Measurements from ENCODE around the gene RDX.

Gene RDX

GRCh38 chr11:110289472-110289871 lies 6.9 kb downstream of the RDX start:
- no peak for TF ChIP-seq CTCF (IDR thresholded peaks at IDR 0.05; ENCODE audit: low read length)
- TF ChIP-seq EZH2 (IDR thresholded peaks at IDR 0.05; ENCODE audit: borderline replicate concordance, low read length) = no peak
- H3K36me3 ChIP-seq (ENCODE audit: insufficient read depth, low read length) = peaks cover 2% of the 10 kb centered on the region; the same call in 1 of the 2 replicates
- H3K4me2 ChIP-seq (ENCODE audit: low read length) = no peak overlapping the region
- peaks cover 50% of the 10 kb centered on the region for H3K4me1 ChIP-seq (ENCODE audit: insufficient read depth, low read length, severe bottlenecking)
- no peak overlapping the region for H2AFZ ChIP-seq (ENCODE audit: low read length)
- H3K4me3 ChIP-seq (ENCODE audit: low read depth, low read length, poor library complexity, severe bottlenecking) = no peak overlapping the region
- H3K27ac ChIP-seq (ENCODE audit: low read depth, low read length, poor library complexity, severe bottlenecking) = no peak overlapping the region
- no peaks in the 10 kb centered on the region; the same call in 1 of the 2 replicates for H4K20me1 ChIP-seq (ENCODE audit: insufficient read depth, low read length)
- 0 out of 2 replicates have a peak, but pooled peaks cover 4% of the 10 kb centered on the region for H3F3A ChIP-seq (ENCODE audit: insufficient read depth, low read length)
- H3K9me3 ChIP-seq (ENCODE audit: low read length) = no peaks in the 10 kb centered on the region
- no peaks in the 10 kb centered on the region for H3K9me2 ChIP-seq (ENCODE audit: low read depth, low read length)
- no peak overlapping the region for H3K9ac ChIP-seq (ENCODE audit: low read length)
- H3K79me2 ChIP-seq (ENCODE audit: insufficient read depth, low read length) = peaks cover 94% of the 10 kb centered on the region
- H3K27me3 ChIP-seq (ENCODE audit: insufficient read depth, low read length) = no peaks in the 10 kb centered on the region

DNA sequence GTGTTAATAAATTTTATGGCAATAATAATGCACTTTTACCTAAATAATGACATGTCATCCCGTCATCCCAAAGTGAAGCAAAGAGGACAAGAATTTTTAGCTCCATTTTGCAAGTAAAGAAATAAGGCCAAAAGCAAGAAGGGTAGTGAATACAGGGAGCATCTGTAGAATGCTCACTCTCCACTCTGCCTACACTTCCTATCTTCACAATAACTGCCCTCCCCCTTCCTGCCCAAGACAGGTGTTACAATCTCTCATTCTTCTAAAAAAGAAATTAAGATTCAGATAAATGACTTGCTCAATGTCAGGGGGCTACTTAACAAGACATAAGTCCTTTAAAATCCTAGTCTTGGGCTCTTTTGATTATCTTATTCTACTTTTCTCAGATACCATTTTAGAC lies 8.9 kb downstream of the RDX start:
- H3K27ac ChIP-seq (ENCODE audit: low read depth, low read length, poor library complexity, severe bottlenecking) = peak overlapping the region; percentile 39
- no peaks in the 10 kb centered on the region for H4K20me1 ChIP-seq (ENCODE audit: insufficient read depth, low read length)
- TF ChIP-seq EZH2 (IDR thresholded peaks at IDR 0.05; ENCODE audit: borderline replicate concordance, low read length) (no peak), CTCF (IDR thresholded peaks at IDR 0.05; ENCODE audit: low read length) (no peak)
- peak overlapping the region; percentile 24; the same call in 1 of the 2 replicates for H3K4me2 ChIP-seq (ENCODE audit: low read length)
- 0 out of 2 replicates have a peak, but pooled peaks cover 4% of the 10 kb centered on the region for H3F3A ChIP-seq (ENCODE audit: insufficient read depth, low read length)
- no peak overlapping the region for H2AFZ ChIP-seq (ENCODE audit: low read length)
- no peak overlapping the region for H3K4me3 ChIP-seq (ENCODE audit: low read depth, low read length, poor library complexity, severe bottlenecking)
- H3K9me2 ChIP-seq (ENCODE audit: low read depth, low read length) = no peaks in the 10 kb centered on the region
- peaks cover 31% of the 10 kb centered on the region for H3K4me1 ChIP-seq (ENCODE audit: insufficient read depth, low read length, severe bottlenecking)
- H3K9ac ChIP-seq (ENCODE audit: low read length) = no peak overlapping the region
- no peaks in the 10 kb centered on the region for H3K9me3 ChIP-seq (ENCODE audit: low read length)
- H3K27me3 ChIP-seq (ENCODE audit: insufficient read depth, low read length) = no peaks in the 10 kb centered on the region
- H3K36me3 ChIP-seq (ENCODE audit: insufficient read depth, low read length) = no peaks in the 10 kb centered on the region; the same call in 1 of the 2 replicates
- peaks cover 93% of the 10 kb centered on the region for H3K79me2 ChIP-seq (ENCODE audit: insufficient read depth, low read length)

DNA sequence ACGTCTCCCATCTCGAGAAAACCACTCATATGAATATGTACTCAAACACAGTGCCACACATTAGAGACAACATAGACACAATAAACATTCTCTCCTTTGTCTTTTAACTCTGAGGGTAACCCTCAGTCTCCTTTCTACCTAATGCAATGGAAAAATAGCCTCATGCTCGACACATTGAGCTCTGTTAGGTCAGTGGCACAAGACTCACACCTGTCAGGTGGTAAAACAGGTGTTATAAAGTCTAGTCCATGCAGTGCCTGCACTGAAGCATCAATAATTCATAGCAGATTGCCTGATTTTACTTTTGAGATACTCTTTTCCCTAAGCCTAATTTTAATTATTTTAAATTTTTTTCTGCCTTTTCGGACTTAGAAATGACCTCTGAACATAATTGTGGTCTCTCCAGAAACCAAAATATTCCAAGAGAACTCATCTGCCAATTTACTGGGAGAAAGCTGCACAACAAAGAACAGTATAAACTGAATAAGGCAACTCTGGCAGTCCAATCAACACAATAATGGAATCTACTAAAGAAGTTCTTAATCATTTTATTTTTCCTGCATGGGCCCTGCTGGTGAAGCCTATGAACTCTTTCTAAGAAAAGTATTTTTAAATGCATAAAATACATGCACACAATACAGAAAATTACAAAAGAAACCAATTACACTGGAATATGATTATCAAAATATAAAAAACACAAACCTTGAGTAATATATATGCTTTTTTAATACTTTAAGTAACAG lies 9.9 kb downstream of the RDX start:
- H3K4me1 ChIP-seq (ENCODE audit: insufficient read depth, low read length, severe bottlenecking) = peaks cover 31% of the 10 kb centered on the region
- no peaks in the 10 kb centered on the region for H3K27me3 ChIP-seq (ENCODE audit: insufficient read depth, low read length)
- no peak overlapping the region for H3K4me3 ChIP-seq (ENCODE audit: low read depth, low read length, poor library complexity, severe bottlenecking)
- no peaks in the 10 kb centered on the region for H4K20me1 ChIP-seq (ENCODE audit: insufficient read depth, low read length)
- H3K4me2 ChIP-seq (ENCODE audit: low read length) = peak overlapping the region; percentile 25; the same call in 1 of the 2 replicates
- H3F3A ChIP-seq (ENCODE audit: insufficient read depth, low read length) = 0 out of 2 replicates have a peak, but pooled peaks cover 4% of the 10 kb centered on the region
- TF ChIP-seq EZH2 (IDR thresholded peaks at IDR 0.05; ENCODE audit: borderline replicate concordance, low read length) = no peak
- TF ChIP-seq CTCF (IDR thresholded peaks at IDR 0.05; ENCODE audit: low read length) = no peak
- H3K9me2 ChIP-seq (ENCODE audit: low read depth, low read length) = no peaks in the 10 kb centered on the region
- H3K9me3 ChIP-seq (ENCODE audit: low read length) = no peaks in the 10 kb centered on the region
- H3K9ac ChIP-seq (ENCODE audit: low read length) = no peak overlapping the region
- peak overlapping the region; percentile 56 for H3K27ac ChIP-seq (ENCODE audit: low read depth, low read length, poor library complexity, severe bottlenecking)
- peaks cover 97% of the 10 kb centered on the region for H3K79me2 ChIP-seq (ENCODE audit: insufficient read depth, low read length)
- no peaks in the 10 kb centered on the region; the same call in 1 of the 2 replicates for H3K36me3 ChIP-seq (ENCODE audit: insufficient read depth, low read length)
- no peak overlapping the region for H2AFZ ChIP-seq (ENCODE audit: low read length)

Measured in OCI-LY1 (cell line).